Central memory CD4-positive, alpha-beta T cell (primary cell): ENCODE results near the gene ASIC1.

Experiments
- DNase-seq: peaks from one replicate; pipeline ENCODE4 v3.0.0; 2022

Gene ASIC1

GRCh38 chr12:50041062-50041860 is 16.1 kb upstream of the ASIC1 start:
- no peak for DNase-seq

- DNase-seq: no peak
These were observed 15.4 kb upstream of the ASIC1 start for GRCh38 chr12:50041962-50042361.

- no peak for DNase-seq
These were observed 14.7 kb upstream of the ASIC1 start for GRCh38 chr12:50042693-50043092.

GRCh38 chr12:50043308-50043707 is 14.1 kb upstream of the ASIC1 start:
- DNase-seq: no peak

- DNase-seq: no peak
These were observed 13.5 kb upstream of the ASIC1 start for GRCh38 chr12:50043854-50044253.

GRCh38 chr12:50047693-50048250 is 9.6 kb upstream of the ASIC1 start:
- no peak for DNase-seq

- no peak for DNase-seq
These were observed 7.9 kb upstream of the ASIC1 start for GRCh38 chr12:50049254-50050118.

- no peak for DNase-seq
These were observed 7.3 kb upstream of the ASIC1 start for GRCh38 chr12:50050119-50050385.

GRCh38 chr12:50050410-50051098 is 6.8 kb upstream of the ASIC1 start:
- no peak for DNase-seq

GRCh38 chr12:50051101-50051806 is 6.1 kb upstream of the ASIC1 start:
- DNase-seq: no peak

- no peak for DNase-seq
These were observed 4.9 kb upstream of the ASIC1 start for GRCh38 chr12:50052544-50052943.

GRCh38 chr12:50052964-50053363 is 4.4 kb upstream of the ASIC1 start:
- DNase-seq: no peak

GRCh38 chr12:50053583-50053982 is 3.8 kb upstream of the ASIC1 start:
- DNase-seq: no peak

- peak; percentile 44 for DNase-seq
These were observed 1.4 kb upstream of the ASIC1 start for GRCh38 chr12:50055831-50056638.

GRCh38 chr12:50056639-50056976 is 788 bp upstream of the ASIC1 start:
- no peak for DNase-seq

GRCh38 chr12:50057896-50058670 is 687 bp downstream of the ASIC1 start:
- no peak for DNase-seq

- DNase-seq: no peak
These were observed 1.4 kb downstream of the ASIC1 start for GRCh38 chr12:50058743-50059312.

GRCh38 chr12:50059440-50060119 is 2.2 kb downstream of the ASIC1 start:
- DNase-seq: no peak

- no peak for DNase-seq
These were observed 2.7 kb downstream of the ASIC1 start for GRCh38 chr12:50060120-50060468.

GRCh38 chr12:50061171-50061570 is 3.8 kb downstream of the ASIC1 start:
- no peak for DNase-seq
